Transverse colon (tissue), 4 donors: ENCODE results near the gene SPHK1. TPM values are rescaled to one million over a fixed set of nuclear protein-coding genes. Genes with fewer than 3 reads are reported as not detected.

Experiments used
- DNase-seq: peaks from one replicate; pipeline ENCODE4 v3.0.0-alpha.2; 2019
- H3K27ac ChIP-seq, 4 donors: fragments of 200-600 bp; sonication (generic); 2 replicates each; pipeline ENCODE4 v1.5.1; 2016 to 2018; ENCODE audit warnings: inconsistent platforms in 4 of 4
- H3K27me3 ChIP-seq: fragments of 200-600 bp; sonication (generic); 2 replicates; pipeline ENCODE4 v1.5.1; 2017; ENCODE audit warnings: inconsistent platforms
- H3K36me3 ChIP-seq, 4 donors: fragments of 200-600 bp; sonication (generic); 2 replicates each; pipeline ENCODE4 v1.5.1; 2017 to 2019; ENCODE audit warnings: inconsistent platforms in 4 of 4
- H3K4me1 ChIP-seq, 4 donors: fragments of 200-600 bp; sonication (generic); 2 replicates each; pipeline ENCODE4 v1.5.1; 2017 to 2020; ENCODE audit warnings: inconsistent platforms in 4 of 4
- H3K4me3 ChIP-seq, 4 donors: fragments of 200-600 bp; sonication (generic); 1 replicate in 1 of 4; 2 replicates in 3 of 4; pipeline versions ENCODE4 v1.5.1 to v1.6.1; 2017 to 2019; ENCODE audit warnings: inconsistent platforms in 4 of 4
- H3K9me3 ChIP-seq, 2 donors: fragments of 200-600 bp; sonication (generic); 2 replicates each; pipeline ENCODE4 v1.5.1; 2017 to 2019; ENCODE audit warnings: inconsistent platforms in 2 of 2
- CTCF ChIP-seq, 5 experiments: fragments of 200-600 bp in 3 of 5; fragments of 450-650 bp in 2 of 5; sonication (generic) in 3 of 5; IDR thresholded peaks; 1 replicate in 2 of 5; 2 replicates in 3 of 5; pipeline ENCODE4 v1.5.1; 2016 to 2017; ENCODE audit warnings: antibody characterized with exemption in 5 of 5, inconsistent platforms in 3 of 5, mild to moderate bottlenecking in 2 of 5, moderate library complexity in 1 of 5
- EP300 ChIP-seq: sonication (generic); formaldehyde crosslinking; IDR thresholded peaks from one replicate; pipeline ENCODE4 v1.6.1; 2017; ENCODE audit warnings: antibody characterized with exemption, low read depth
- POLR2A ChIP-seq: fragments of 450-650 bp; IDR thresholded peaks from one replicate; pipeline ENCODE4 v1.6.1; 2016; ENCODE audit warnings: antibody characterized with exemption, mild to moderate bottlenecking, moderate library complexity
- POLR2AphosphoS5 ChIP-seq, 3 donors: sonication (generic); formaldehyde crosslinking; IDR thresholded peaks; one replicate each; pipeline ENCODE4 v1.6.1; 2016; ENCODE audit warnings: antibody characterized with exemption in 3 of 3
- WGBS, 2 donors: methylation state at CpG; one replicate each; pipeline ENCODE4 v1.1.5; 2018; ENCODE audit warnings: low coverage in 1 of 2; 5-methylcytosine and 5-hydroxymethylcytosine counted together
- in situ Hi-C, 4 donors: fragments of 200-750 bp; cut with MboI; loops; one replicate each; pipeline versions ENCODE4 v1.15.0 to v1.15.1; 2017; ENCODE audit warnings: low sequenced_read_pairs in 3 of 4, low pct_ligation_motif_present in 1 of 4, low pct_unique_long_range_greater_than_20kb in 1 of 4
- intact Hi-C: fragments of 100-400 bp; cut with DNase I; formaldehyde crosslinking; loops from one replicate; pipeline ENCODE4 v1.15.1; 2023; ENCODE audit warnings: low total_unique reads
- total RNA-seq, 4 donors: library from RNA; depleted of rRNA; stranded (reverse); fragments of >200 nt; gene quantifications; one replicate each; pipeline ENCODE4 v1.1.0, GENCODE V29; 2016

SPHK1 gene
- total RNA-seq, 4 donors from 2014 or later, result 4.2 to 16.1 (median 6.8) TPM; not detected in 1

- Histone ChIP-seq H3K27me3 (peaks cover 18% of the 10 kb centered on the region), H3K4me3 (peak overlapping the region in 3 of 4 donors; percentile 51 to 66 (median 60)), H3K36me3 (no peaks in the 10 kb centered on the region), H3K9me3 (no peaks in the 10 kb centered on the region), H3K4me1 (peaks cover 8 to 41% (median 37%) of the 10 kb centered on the region in 4 donors), H3K27ac (peak overlapping the region; percentile 64 to 81 (median 76))
- WGBS, 2 donors, result 37% methylated on average over 17 of the region's 21 CpGs; no CpG with 5 or more reads in 1 of the 2 donors
- in situ Hi-C loops, result no loop called here
- TF ChIP-seq CTCF (IDR thresholded peaks at IDR 0.05) (no peak), POLR2AphosphoS5 (IDR thresholded peaks at IDR 0.05) (no peak), POLR2A (no peak), EP300 (no peak)
- no peak for DNase-seq
- intact Hi-C loops, result no loop called here
Measured at GRCh38 chr17:76382351-76382802, 2.0 kb upstream of the SPHK1 start.

- DNase-seq, result peak; percentile 67
- intact Hi-C loops (no loop called here), in situ Hi-C loops (no loop called here)
Measured at GRCh38 chr17:76382803-76383545, 1.4 kb upstream of the SPHK1 start.

DNA sequence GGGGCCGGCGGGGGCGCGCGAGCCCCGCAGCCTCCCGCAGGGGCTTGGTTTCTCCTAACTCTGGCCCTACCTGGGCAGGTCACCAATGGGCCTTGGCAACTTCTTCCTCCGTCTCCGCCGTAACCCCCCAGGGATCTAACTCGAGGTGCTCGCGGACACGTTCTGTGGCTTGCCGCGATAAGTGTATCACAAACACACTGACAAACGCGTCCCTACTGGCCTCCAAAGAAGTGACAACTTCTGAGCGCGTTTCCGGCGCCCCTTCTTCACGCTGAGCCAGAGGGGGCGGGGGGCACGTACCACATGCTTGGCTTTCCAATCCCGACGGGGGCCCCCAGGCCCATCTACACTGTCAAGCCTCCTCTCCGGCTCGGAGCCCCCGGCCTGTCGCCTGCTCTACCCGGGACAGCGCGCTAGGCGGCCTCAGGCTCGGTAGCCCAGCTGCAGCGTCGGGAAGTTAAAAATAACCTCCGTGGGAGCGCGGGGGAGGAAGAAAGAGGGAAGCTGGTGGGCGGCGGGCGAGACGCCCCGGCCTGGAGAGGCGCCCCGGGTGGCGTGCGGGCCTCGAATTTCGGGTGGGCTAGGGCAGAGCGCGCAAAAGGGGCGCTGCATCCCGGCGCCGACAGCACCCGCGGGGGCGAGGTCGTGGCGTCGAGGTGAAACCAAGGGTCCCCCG, 725 bp upstream of the SPHK1 start:
- intact Hi-C loops, result no loop called here

More at GRCh38 chr17:76382803-76383545, 1.4 kb upstream of the SPHK1 start:
- H3K4me3 ChIP-seq, result peak overlapping the region; percentile 22 to 66 (median 56)
- peak in 1 of 3 donors; percentile 38 for TF ChIP-seq POLR2AphosphoS5 (IDR thresholded peaks at IDR 0.05)
- TF ChIP-seq EP300, result no peak
- H3K27ac ChIP-seq, result peak overlapping the region; percentile 64 to 81 (median 76)
- no peaks in the 10 kb centered on the region for H3K36me3 ChIP-seq
- peaks cover 18% of the 10 kb centered on the region for H3K27me3 ChIP-seq
- H3K9me3 ChIP-seq, result no peaks in the 10 kb centered on the region
- peaks cover 8 to 41% (median 37%) of the 10 kb centered on the region in 4 donors for H3K4me1 ChIP-seq
- WGBS, 2 donors, result 3% methylated on average over 31 of the region's 80 CpGs; no CpG with 5 or more reads in 1 of the 2 donors

More for the DNA sequence above, 725 bp upstream of the SPHK1 start:
- Histone ChIP-seq H3K36me3 (no peaks in the 10 kb centered on the region), H3K9me3 (no peaks in the 10 kb centered on the region), H3K4me3 (peak overlapping the region; percentile 22 to 66 (median 56)), H3K27ac (peak overlapping the region; percentile 64 to 81 (median 76)), H3K4me1 (peaks cover 8 to 41% (median 37%) of the 10 kb centered on the region in 4 donors), H3K27me3 (peaks cover 18% of the 10 kb centered on the region)
- DNase-seq, result peak; percentile 47
- TF ChIP-seq CTCF (IDR thresholded peaks at IDR 0.05) (peak in 3 of 5 experiments; percentile 19 to 54 (median 50)), POLR2AphosphoS5 (IDR thresholded peaks at IDR 0.05) (no peak)
- in situ Hi-C loops, result no loop called here
- WGBS, 2 donors, result 1% methylated on average over 62 of the region's 65 CpGs; no CpG with 5 or more reads in 1 of the 2 donors
